ENCODE results near the gene SRMS.
"Not testable (repeated sequence)": the region's sequence is repeated elsewhere in the genome, so short reads cannot be mapped to it uniquely, and the experiment has no call there.

SRMS gene

GRCh38 chr20:63572071-63572787, 24.7 kb upstream of the SRMS start:
- no peak for FAIRE-seq
- TF ChIP-seq CTCF (IDR thresholded peaks at IDR 0.05; ENCODE audit: insufficient read depth, missing control alignments) = no peak
- DNase-seq (ENCODE audit: insufficient read length, low spot score) = no peak

- FAIRE-seq = not testable (repeated sequence)
Measured at GRCh38 chr20:63571087-63571478, 23.5 kb upstream of the SRMS start.

GRCh38 chr20:63570281-63571086, 22.9 kb upstream of the SRMS start:
- DNase-seq (ENCODE audit: insufficient read length, low spot score) (no peak), FAIRE-seq (no peak)
- TF ChIP-seq CTCF (IDR thresholded peaks at IDR 0.05; ENCODE audit: insufficient read depth, missing control alignments) = no peak

More at GRCh38 chr20:63571087-63571478, 23.5 kb upstream of the SRMS start:
- not testable (repeated sequence) for DNase-seq (ENCODE audit: insufficient read length, low spot score)

- no peak for DNase-seq (ENCODE audit: insufficient read length, low spot score)
- FAIRE-seq = no peak
- no peak for TF ChIP-seq CTCF (IDR thresholded peaks at IDR 0.05; ENCODE audit: insufficient read depth, missing control alignments)
Measured at GRCh38 chr20:63568986-63569949, 21.7 kb upstream of the SRMS start.

- no peak for TF ChIP-seq CTCF (IDR thresholded peaks at IDR 0.05; ENCODE audit: insufficient read depth, missing control alignments)
- no peak for DNase-seq (ENCODE audit: insufficient read length, low spot score)
- no peak for FAIRE-seq
Measured at GRCh38 chr20:63568170-63568981, 20.8 kb upstream of the SRMS start.

GRCh38 chr20:63567386-63568169, 20.0 kb upstream of the SRMS start:
- no peak for TF ChIP-seq CTCF (IDR thresholded peaks at IDR 0.05; ENCODE audit: insufficient read depth, missing control alignments)
- FAIRE-seq (no peak), DNase-seq (ENCODE audit: insufficient read length, low spot score) (no peak)

Measured in D721Med (cell line).